IPS-NIHi11 (cell line): Measurements from ENCODE around the gene LRRC55.
A peak's percentile ranks its signal among the peaks of the same experiment; 100 is the strongest.
"Not testable (repeated sequence)": the region's sequence is repeated elsewhere in the genome, so short reads cannot be mapped to it uniquely, and the experiment has no call there.

Experiments used
- DNase-seq: peaks from one replicate; pipeline ENCODE4 v3.0.0; 2012; ENCODE audit warnings: mixed read lengths, low spot score

LRRC55 gene

GRCh38 chr11:57162179-57162898, 19.4 kb upstream of the LRRC55 start:
- no peak for DNase-seq

DNA sequence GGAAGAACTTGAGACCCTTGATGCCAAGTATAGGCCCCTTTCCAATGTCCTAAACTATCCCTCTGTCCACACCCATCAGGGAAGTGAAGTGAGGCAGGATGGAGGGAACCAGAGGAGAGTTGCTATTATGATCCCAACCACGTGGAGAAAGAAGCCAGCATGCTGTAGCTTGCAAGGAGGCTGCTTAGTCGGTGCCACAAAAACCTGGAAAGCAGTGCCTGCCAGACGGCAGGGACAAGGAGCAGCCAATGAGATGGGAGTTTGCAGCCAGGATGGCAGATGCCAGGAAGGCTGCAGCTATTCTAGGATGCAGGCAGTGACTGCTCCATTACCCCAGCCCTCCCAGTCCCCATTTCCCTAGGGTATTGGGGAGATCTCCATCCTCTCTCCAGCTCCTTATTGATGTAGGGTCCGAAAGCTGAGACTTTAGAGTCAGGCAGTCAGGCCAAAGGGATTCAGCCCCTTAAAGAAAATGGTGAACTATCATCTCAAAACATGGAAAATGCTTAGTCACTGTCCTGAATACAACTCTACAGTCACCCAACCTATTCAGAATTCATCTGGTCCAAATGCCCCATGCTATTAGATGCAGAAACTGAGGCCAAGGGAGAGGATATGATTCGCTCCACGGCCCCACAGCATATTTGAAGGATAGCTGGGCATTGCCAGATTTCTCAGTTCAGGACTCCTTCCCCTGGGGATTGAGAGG, 18.4 kb upstream of the LRRC55 start:
- DNase-seq, result no peak

DNA sequence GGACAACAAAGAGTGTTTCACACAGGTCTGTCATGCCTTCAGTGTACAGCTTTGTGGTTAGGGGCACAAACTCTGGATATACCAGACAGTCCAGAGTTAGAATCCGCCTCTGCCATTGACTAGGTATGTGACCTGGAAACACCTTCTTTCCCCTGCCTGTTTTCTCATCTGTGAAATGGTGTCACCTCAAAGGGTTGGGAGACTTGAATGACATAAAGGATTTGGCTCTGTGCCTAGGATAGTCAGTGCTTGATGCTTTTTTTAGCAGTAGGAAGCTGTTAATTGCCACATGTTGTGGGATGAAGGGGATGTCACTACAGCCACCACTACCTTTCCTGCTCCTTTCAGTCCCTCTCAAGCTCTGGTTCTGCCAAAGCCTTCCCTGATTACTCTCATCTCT, 17.4 kb upstream of the LRRC55 start:
- DNase-seq, result no peak

DNA sequence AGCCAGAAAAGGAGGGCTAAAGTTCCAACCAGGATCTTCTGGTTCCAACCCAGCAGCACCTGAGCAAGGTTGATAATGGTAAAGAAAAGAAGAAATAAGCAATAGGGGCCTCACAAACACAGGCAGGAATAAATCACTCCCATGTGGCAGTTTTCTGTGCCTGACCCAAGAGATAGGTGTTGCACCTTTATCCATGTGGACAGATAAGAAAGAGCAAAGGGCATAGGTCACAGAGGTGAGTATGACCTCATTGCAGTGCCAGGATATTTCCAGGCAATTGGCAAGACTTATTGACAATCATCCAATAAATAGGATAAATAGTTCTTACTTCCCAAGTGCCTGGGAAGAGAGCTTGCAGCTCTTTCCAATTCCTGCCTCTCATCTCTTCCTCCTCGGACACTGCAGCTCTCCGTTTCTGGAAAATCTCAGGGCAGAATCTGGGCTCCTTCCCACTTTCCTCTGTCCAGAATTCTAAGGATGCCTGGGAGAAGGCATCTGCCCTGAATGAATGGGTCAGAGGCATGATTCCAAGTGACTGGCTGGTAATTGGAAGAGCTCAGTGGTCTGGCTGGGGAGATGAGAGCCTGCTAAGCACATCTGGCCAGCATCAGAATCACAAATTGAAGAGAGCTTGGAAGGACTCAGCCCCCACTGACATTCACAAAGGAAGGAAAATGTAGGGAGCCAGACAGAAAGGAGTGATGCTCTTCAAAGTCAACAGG, 14.5 kb upstream of the LRRC55 start:
- no peak for DNase-seq

- not testable (repeated sequence) for DNase-seq
These were observed 11.9 kb upstream of the LRRC55 start for GRCh38 chr11:57169732-57170313.

DNA sequence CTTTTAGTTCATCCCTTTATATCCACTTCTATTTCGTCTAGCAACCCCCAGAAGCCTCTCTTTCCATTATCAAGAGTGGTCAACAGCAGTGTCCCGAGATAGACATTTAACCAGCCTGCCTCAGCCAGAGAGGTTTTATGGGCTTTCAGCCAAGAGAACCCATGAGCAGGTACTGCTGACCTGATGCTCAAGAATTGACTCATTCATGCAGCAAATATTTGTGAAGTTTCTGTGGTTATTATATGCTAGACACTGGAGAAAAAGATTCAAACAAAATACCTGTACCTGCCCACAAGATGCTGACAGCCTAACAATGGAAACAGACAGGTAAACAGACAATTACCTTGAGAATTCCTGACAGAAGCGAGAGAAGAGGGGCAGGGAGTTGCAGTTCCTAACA, 9.7 kb upstream of the LRRC55 start:
- no peak for DNase-seq

- no peak for DNase-seq
These were observed 7.1 kb upstream of the LRRC55 start for GRCh38 chr11:57174656-57175055.

DNA sequence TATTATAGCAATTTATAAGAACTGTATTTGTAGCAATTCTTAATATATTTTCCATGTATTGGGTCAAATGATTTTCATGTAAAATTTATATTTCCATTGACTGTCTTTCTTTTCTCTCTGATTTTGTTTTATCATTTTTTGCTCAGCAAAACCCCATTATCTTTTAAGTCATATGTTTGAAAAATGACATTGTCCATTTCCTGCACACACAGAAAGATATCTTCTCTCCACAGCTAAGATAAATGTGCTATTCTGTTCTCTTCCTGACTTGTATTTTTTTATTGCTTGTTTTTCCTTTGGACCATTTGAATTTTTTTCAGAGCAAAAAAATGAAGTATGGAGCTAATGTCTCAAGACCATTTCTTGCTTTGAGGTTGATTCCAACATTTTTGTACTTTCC, 6.3 kb upstream of the LRRC55 start:
- no peak for DNase-seq

- DNase-seq, result no peak
These were observed 3.4 kb upstream of the LRRC55 start for GRCh38 chr11:57178334-57178733.

DNA sequence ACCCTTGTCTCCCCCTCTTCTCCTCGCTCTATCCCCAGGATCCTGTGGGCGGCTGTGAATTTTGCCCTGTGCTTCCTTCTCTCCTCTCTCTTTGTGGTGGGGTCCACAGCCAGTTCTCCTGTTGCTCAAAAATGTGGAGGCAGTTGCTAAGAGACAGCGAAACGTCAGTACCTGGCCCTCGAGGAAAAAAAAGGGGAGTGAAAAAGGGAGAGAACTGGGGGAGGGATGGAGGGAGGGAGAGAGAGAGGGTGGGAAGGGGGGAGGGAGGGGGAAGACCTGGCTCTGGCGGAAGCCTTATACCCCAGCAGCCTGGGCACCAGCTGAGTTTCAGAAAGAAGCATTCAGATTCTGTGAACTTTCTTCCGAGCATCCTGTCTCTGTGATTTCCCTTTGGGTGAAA, 2.1 kb upstream of the LRRC55 start:
- peak; percentile 22 for DNase-seq

DNA sequence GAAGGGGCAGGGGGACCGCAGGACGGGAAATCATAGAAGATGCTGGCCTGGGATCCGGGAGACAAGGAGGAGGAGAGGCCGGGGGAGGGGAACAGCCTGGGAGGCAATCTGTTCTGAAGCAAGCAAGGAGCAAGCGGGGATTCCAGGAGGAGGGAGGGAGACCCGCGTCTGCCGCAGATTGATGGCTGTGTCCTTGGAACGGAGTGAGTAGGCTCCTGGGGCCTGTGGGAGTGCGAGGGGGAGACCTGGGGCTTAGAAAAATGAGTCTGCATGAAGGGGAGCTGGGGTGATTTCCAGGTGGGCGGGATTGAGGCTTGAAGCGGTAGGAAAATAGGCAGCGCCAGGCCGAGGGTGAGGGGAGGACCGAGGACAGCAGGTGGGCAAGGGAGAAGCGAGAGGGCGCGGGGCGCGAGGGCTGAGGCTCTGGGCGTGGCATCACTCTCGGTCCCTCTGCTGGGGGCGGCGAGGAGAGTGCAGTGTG, 1.6 kb upstream of the LRRC55 start:
- peak; percentile 60 for DNase-seq

- DNase-seq, result no peak
These were observed 789 bp upstream of the LRRC55 start for GRCh38 chr11:57180964-57181363.

- no peak for DNase-seq
These were observed 1.1 kb downstream of the LRRC55 start for GRCh38 chr11:57182896-57183295.

GRCh38 chr11:57190548-57190947, 8.8 kb downstream of the LRRC55 start:
- DNase-seq, result no peak

DNA sequence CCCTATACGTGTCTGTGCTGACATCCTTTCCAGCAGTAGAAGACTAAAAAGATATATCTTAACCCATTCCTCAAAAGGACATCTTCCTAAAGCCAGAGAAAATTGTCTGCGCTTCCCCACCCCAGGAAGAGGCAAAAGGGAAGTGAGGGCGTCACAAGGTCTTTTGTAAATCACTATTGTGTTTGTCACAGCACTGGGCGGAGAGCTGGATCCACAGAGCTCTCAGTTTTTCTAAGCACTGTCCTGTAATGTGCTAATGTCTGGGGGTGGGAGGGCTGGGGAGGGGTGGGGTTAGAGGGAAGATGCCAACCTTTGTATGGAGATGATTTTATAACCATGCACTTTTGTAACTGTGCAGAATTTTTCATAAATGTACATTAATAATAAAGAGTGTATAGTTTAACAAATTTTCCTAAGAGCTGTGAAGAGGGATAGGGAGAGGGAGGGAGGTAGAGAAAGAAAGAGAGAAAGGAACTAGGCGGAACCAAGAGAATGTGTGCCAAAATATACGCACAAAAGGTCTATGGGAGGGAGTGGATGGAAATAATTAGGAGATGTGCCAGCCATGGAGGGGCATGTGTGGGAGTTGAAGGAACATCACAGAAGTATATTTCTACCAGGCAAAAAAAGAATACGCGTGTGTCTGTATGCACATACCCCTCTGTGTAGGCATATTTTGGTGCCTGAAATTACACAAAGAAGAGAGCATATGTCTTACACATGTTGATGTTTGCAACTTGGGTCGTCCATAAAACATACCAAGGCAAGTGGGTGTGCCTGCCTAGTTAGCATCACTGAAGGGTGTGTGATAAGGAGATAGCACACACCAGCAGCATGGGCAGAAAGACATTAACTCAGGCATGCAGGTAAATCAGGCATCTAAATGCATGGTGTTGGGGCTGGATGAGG, 9.8 kb downstream of the LRRC55 start:
- no peak for DNase-seq

DNA sequence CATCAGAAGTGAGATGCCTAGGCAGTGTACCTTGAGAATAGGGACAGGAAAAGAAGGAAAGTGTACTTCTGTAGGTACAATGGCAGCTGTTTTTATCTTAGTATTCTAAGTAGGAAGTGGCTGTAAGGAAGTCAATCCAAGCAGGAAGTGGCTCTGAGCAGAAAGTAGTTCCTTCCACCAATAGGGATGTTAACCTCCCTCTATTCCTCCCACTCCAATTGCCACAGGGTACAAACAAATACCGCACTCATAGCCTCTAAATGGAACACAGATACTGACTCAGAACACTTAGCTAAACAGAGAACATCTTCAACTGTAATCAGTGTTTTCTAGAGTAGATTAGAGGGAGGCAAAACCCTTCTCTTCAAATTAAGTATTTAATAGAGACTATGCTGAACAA, 10.6 kb downstream of the LRRC55 start:
- DNase-seq, result no peak

DNA sequence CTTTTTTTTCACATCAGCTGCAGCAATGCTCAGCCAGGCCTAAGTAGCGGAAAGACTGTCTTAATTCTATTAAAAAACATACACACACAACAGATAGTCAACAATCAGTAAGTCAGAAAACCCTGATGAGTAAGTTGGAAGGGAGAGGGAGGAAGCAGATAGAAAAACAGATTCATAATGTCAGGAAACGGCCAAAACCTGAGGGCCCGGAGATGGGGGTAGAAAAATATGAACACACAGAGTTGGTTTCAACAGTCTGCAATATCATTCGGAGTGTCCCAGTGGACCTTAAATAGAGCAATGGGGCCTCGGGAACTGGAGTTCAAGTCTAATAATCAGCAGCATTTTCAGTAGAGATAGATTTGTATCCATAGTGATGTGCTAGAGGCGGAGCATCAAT, 14.8 kb downstream of the LRRC55 start:
- no peak for DNase-seq

DNA sequence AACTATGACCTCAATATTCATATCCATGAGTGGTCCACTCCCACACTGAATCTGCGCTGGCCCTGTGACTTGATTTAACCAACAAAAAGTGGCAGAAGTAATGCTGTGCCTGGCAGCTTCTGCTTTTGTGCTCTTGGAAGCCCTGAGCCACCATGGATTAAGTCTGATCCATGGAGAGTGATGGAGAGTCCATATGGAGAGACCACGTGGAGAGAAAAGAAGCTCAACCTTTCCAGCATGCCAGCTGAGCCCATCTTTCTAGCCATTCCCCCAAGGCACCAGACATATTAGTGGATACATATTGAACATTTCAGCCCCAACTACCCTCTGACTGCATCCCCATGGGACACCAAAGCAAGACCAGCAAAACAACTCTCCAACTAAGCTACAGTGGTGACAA, 16.0 kb downstream of the LRRC55 start:
- no peak for DNase-seq

GRCh38 chr11:57199330-57199729, 17.6 kb downstream of the LRRC55 start:
- no peak for DNase-seq

DNA sequence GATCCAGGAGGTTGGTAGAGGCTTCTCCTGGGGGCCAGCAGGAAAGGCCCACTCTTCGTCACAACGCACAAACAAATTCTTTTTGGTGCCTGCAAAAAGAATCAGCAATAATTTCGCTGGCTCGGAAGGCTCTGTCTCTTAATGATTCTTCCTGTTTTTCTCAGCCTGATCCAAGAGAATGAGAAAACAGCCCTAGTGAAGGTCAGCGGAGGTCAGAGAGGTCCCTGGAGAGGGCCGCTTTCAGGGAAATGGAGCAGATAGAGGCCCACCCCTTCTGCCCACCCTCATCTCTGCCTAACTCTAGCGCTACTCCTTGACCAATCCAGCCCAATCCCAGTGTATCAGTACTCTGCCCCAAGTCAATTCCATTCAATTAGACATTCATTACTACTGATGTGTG, 19.2 kb downstream of the LRRC55 start:
- no peak for DNase-seq

DNA sequence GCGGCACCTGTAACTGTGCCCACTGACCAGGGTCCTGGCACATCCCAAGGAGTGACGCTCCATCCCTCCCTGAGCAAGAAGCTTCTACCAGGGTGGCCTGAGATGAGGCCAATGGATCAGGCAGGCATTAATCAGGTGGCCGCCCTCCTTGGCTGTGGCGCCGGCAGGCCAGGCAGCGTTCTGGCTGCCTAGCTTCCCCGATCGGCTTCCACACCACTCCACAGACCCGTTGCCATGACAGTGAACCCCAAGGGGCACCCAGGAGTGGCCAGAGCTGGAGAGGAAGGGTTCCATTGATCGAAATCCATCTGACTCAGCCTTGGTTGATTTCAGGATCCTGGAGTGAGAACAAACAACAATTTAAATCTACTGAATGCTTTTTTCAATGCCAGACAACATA, 20.5 kb downstream of the LRRC55 start:
- DNase-seq, result no peak

GRCh38 chr11:57203359-57203758, 21.6 kb downstream of the LRRC55 start:
- no peak for DNase-seq
